IMR-90 (cell line): Measurements from ENCODE around the gene KRT86. TPM values are rescaled to one million over a fixed set of nuclear protein-coding genes. Genes with fewer than 3 reads are reported as not detected.

Experiments
- ATAC-seq: fragments of 200-7000 bp; cut with Tn5 transposase; 2 replicates; pipeline ENCODE4 v1.9.1; 2020; ENCODE audit warnings: low read depth, mild to moderate bottlenecking, moderate library complexity
- BruUV-seq: library from RNA; stranded (reverse); fragments of 400-500 nt; replicated peaks from 2 replicates; lab custom pipeline; 2021; lab: Mats Ljungman, UMichigan
- CTCF ChIA-PET: fragments of 300-600 bp; formaldehyde crosslinking; extraction: SDS; loops from one replicate; lab custom pipeline; 2021; ENCODE audit warnings: antibody characterized with exemption; lab: Yijun Ruan, JAX
- POLR2A ChIA-PET: fragments of 300-600 bp; sonication (Branson Sonifier 250); formaldehyde crosslinking; loops from one replicate; lab custom pipeline; 2022; ENCODE audit warnings: antibody characterized with exemption; ENCODE audit not compliant: unreplicated experiment; lab: Charles Lee
- DNase-seq: peaks from one replicate; pipeline ENCODE4 v3.0.0; 2013
- H2AFZ ChIP-seq: replicated peaks from 2 replicates; pipeline ENCODE3; 2013; ENCODE audit warnings: low read length, mild to moderate bottlenecking; ENCODE audit not compliant: poor library complexity
- H2AK5ac ChIP-seq: 2 replicates; pipeline ENCODE4 v1.6.1; 2013; ENCODE audit warnings: low read depth, low read length, inconsistent platforms
- H2AK9ac ChIP-seq: replicated peaks from 2 replicates; pipeline ENCODE3; 2013; ENCODE audit warnings: mild to moderate bottlenecking, low read depth, low read length, moderate library complexity; ENCODE audit not compliant: poor library complexity
- H2BK120ac ChIP-seq: 2 replicates; pipeline ENCODE4 v1.6.1; 2013; ENCODE audit warnings: low read depth, low read length, inconsistent platforms
- H2BK15ac ChIP-seq: 3 replicates; pipeline ENCODE4 v1.6.1; 2013; ENCODE audit warnings: low read depth, low read length, inconsistent platforms
- H2BK20ac ChIP-seq: 2 replicates; pipeline ENCODE4 v1.6.1; 2013; ENCODE audit warnings: low read depth, mild to moderate bottlenecking, inconsistent platforms, low read length, moderate library complexity
- H2BK5ac ChIP-seq: 2 replicates; pipeline ENCODE4 v1.6.1; 2013; ENCODE audit warnings: mild to moderate bottlenecking, low read depth, low read length, inconsistent platforms; ENCODE audit not compliant: poor library complexity, severe bottlenecking
- H3K14ac ChIP-seq: replicated peaks from 2 replicates; pipeline ENCODE4 v1.6.1; 2013; ENCODE audit warnings: low read depth, low read length, inconsistent platforms
- H3K18ac ChIP-seq: 2 replicates; pipeline ENCODE4 v1.6.1; 2013; ENCODE audit warnings: low read depth, low read length, control low read depth
- H3K23ac ChIP-seq: 2 replicates; pipeline ENCODE4 v1.6.1; 2013; ENCODE audit warnings: low read depth, low read length, inconsistent platforms
- H3K27ac ChIP-seq: 2 replicates; pipeline ENCODE4 v1.5.1; 2013; ENCODE audit warnings: mild to moderate bottlenecking, control low read depth, low read length; ENCODE audit not compliant: insufficient read depth
- H3K27me3 ChIP-seq: 2 replicates; pipeline ENCODE4 v1.6.1; 2013; ENCODE audit warnings: low read length; ENCODE audit not compliant: control insufficient read depth, insufficient read depth
- H3K36me3 ChIP-seq: 2 replicates; pipeline ENCODE4 v1.6.1; 2013; ENCODE audit warnings: low read length, mixed read lengths; ENCODE audit not compliant: control insufficient read depth, insufficient read depth
- H3K4ac ChIP-seq: 2 replicates; pipeline ENCODE4 v1.6.1; 2013; ENCODE audit warnings: low read depth, low read length, inconsistent platforms
- H3K4me1 ChIP-seq: 2 replicates; pipeline ENCODE4 v1.6.1; 2013; ENCODE audit warnings: low read length, mixed read lengths; ENCODE audit not compliant: control insufficient read depth, insufficient read depth
- H3K4me2 ChIP-seq: 2 replicates; pipeline ENCODE4 v1.6.1; 2013; ENCODE audit warnings: low read depth, mild to moderate bottlenecking, control low read depth, low read length, moderate library complexity
- H3K4me3 ChIP-seq: 2 replicates; pipeline ENCODE4 v1.5.1; 2013; ENCODE audit warnings: low read depth, mild to moderate bottlenecking, control low read depth, low read length, moderate library complexity; ENCODE audit not compliant: insufficient read depth
- H3K56ac ChIP-seq: 2 replicates; pipeline ENCODE4 v1.6.1; 2013; ENCODE audit warnings: low read length, inconsistent platforms; ENCODE audit not compliant: insufficient read depth; ENCODE audit errors: extremely low read depth
- H3K79me1 ChIP-seq, 2 experiments: 2 replicates each; pipeline ENCODE4 v1.6.1; 2013; ENCODE audit warnings: low read length in 2 of 2, inconsistent platforms in 1 of 2, low read depth in 1 of 2
- H3K9ac ChIP-seq: 2 replicates; pipeline ENCODE4 v1.6.1; 2013; ENCODE audit warnings: low read depth, low read length, control low read depth
- H3K9me1 ChIP-seq: 2 replicates; pipeline ENCODE4 v1.6.1; 2013; ENCODE audit warnings: low read length, inconsistent platforms; ENCODE audit not compliant: insufficient read depth
- H3K9me3 ChIP-seq: 2 replicates; pipeline ENCODE4 v1.6.1; 2013; ENCODE audit warnings: low read length; ENCODE audit not compliant: control insufficient read depth, insufficient read depth
- H4K20me1 ChIP-seq: 2 replicates; pipeline ENCODE4 v1.6.1; 2013; ENCODE audit warnings: low read length, inconsistent platforms; ENCODE audit not compliant: insufficient read depth
- H4K5ac ChIP-seq: 2 replicates; pipeline ENCODE4 v1.6.1; 2013; ENCODE audit warnings: mild to moderate bottlenecking, low read depth, low read length, control low read depth
- H4K8ac ChIP-seq, 2 experiments: 2 replicates each; pipeline ENCODE4 v1.6.1; 2013; ENCODE audit warnings: low read depth in 2 of 2, low read length in 2 of 2, control low read depth in 1 of 2, inconsistent platforms in 1 of 2
- H4K91ac ChIP-seq: 2 replicates; pipeline ENCODE4 v1.6.1; 2013; ENCODE audit warnings: low read depth, low read length, inconsistent platforms; ENCODE audit not compliant: insufficient read depth
- BHLHE40 ChIP-seq: fragments of 150-350 bp; IDR thresholded peaks from 2 replicates; pipeline ENCODE4 v1.6.1; 2016; ENCODE audit warnings: mild to moderate bottlenecking, low read depth, low read length
- CEBPB ChIP-seq: IDR thresholded peaks from 2 replicates; pipeline ENCODE4 v1.6.1; 2012; ENCODE audit warnings: low read depth, low read length, improper control_type of control experiment
- CHD1 ChIP-seq: IDR thresholded peaks from 2 replicates; pipeline ENCODE4 v1.6.1; 2012; ENCODE audit warnings: low read depth, low read length, improper control_type of control experiment
- FOS ChIP-seq: fragments of 150-350 bp; IDR thresholded peaks from 2 replicates; pipeline ENCODE4 v1.6.1; 2016; ENCODE audit warnings: low read depth, low read length
- MAFK ChIP-seq: IDR thresholded peaks from 2 replicates; pipeline ENCODE4 v1.6.1; 2012; ENCODE audit warnings: low read depth, low read length, improper control_type of control experiment
- MAZ ChIP-seq: IDR thresholded peaks from 2 replicates; pipeline ENCODE4 v1.6.1; 2012; ENCODE audit warnings: low read depth, mild to moderate bottlenecking, low read length, improper control_type of control experiment, moderate library complexity, borderline replicate concordance
- MXI1 ChIP-seq: IDR thresholded peaks from 2 replicates; pipeline ENCODE4 v1.6.1; 2012; ENCODE audit warnings: low read depth, mild to moderate bottlenecking, low read length, moderate library complexity, borderline replicate concordance
- NFE2L2 ChIP-seq: fragments of 150-350 bp; IDR thresholded peaks from 2 replicates; pipeline ENCODE4 v1.6.1; 2016; ENCODE audit warnings: low read depth, mild to moderate bottlenecking, low read length
- POLR2A ChIP-seq: IDR thresholded peaks from 2 replicates; pipeline ENCODE4 v1.6.1; 2012; ENCODE audit warnings: mild to moderate bottlenecking, low read depth, low read length
- RAD21 ChIP-seq: IDR thresholded peaks from 2 replicates; pipeline ENCODE4 v1.6.1; 2012; ENCODE audit warnings: low read length, improper control_type of control experiment
- SMC3 ChIP-seq: fragments of 150-350 bp; IDR thresholded peaks from 2 replicates; pipeline ENCODE4 v1.6.1; 2016; ENCODE audit warnings: low read depth, mild to moderate bottlenecking, antibody characterized with exemption, low read length, moderate library complexity
- WGBS, 2 experiments: methylation state at CpG; one replicate each; pipeline versions ENCODE4 v1.1.5 to v1.1.7; 2013; ENCODE audit warnings: missing lambda C conversion rate in 2 of 2; ENCODE audit not compliant: insufficient read length in 1 of 2; ENCODE audit errors: extremely low coverage in 2 of 2; 5-methylcytosine and 5-hydroxymethylcytosine counted together
- dilution Hi-C: fragments of 300-500 bp; cut with HindIII; formaldehyde crosslinking; loops from one replicate; pipeline ENCODE4 v1.14.3; 2018; ENCODE audit warnings: low sequenced_read_pairs; ENCODE audit not compliant: unreplicated experiment
- in situ Hi-C: fragments of 300-500 bp; cut with MboI; formaldehyde crosslinking; loops from 3 replicates; pipeline ENCODE4 v1.14.3; 2019; ENCODE audit warnings: low sequenced_read_pairs, inconsistent platforms, mixed read lengths
- intact Hi-C: fragments of 100-400 bp; cut with micrococcal nuclease; formaldehyde crosslinking; loops from 2 replicates; pipeline ENCODE4 v1.10.0; 2022
- polyA plus RNA-seq, 3 experiments: library from polyadenylated mRNA; depleted of rRNA; stranded (reverse); fragments of >200 nt; gene quantifications; 2 replicates each; pipeline ENCODE4 v1.2.3, GENCODE V29; 2012; ENCODE audit warnings: low replicate concordance in 1 of 3
- total RNA-seq: library from RNA; depleted of rRNA; stranded (reverse); fragments of >200 nt; gene quantifications from 2 replicates; pipeline ENCODE4 v1.2.3, GENCODE V29; 2012
- TF ChIP-seq, protein P1 (sequence below): fragments of 150-350 bp; IDR thresholded peaks from 2 replicates; pipeline ENCODE4 v1.6.1; 2016; ENCODE audit warnings: low read depth, mild to moderate bottlenecking, low read length, moderate library complexity, borderline replicate concordance
- TF ChIP-seq, protein P2 (sequence below): fragments of 150-350 bp; IDR thresholded peaks from 2 replicates; pipeline ENCODE4 v1.6.1; 2017; ENCODE audit warnings: mild to moderate bottlenecking, antibody characterized with exemption, low read length, low read depth

Gene KRT86
- total and polyA plus RNA-seq, 2 of the 4 experiments (the other 2 are of a cell fraction), result not detected

DNA sequence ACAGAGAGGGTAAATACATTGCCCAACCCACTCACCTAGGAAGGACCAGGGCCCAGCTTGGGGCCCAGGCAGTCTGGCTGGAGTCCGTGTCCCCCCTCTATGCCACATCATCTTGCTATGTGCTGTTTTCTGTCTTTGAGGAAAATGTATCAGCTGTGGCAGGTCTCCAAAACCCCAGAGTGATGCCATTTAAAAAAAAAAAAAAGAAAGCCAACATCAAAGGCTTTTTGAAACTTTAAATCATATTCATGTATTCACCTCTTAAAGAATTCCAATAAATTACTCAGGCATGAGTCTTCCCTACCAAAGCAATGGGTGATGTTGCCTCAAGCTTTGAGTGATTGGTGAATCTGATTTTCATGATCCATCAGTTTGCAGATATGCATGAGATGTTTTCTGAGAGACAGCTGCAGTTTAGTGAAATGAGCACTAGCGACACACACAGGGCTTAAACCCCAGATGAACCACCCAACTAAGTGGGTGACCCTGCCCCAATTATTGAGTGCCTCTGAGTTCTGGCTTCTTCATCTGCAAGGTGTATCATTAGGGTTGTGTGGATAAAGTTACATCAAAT is 10.8 kb downstream of the KRT86 start:
- Histone ChIP-seq H4K20me1 (peaks cover 5% of the 10 kb centered on the region; the same call in 1 of the 2 replicates), H3K4me1 (peaks cover 9% of the 10 kb centered on the region), H3K9me3 (no peaks in the 10 kb centered on the region), H3K4ac (no peak overlapping the region), H3K36me3 (no peaks in the 10 kb centered on the region), H4K8ac (no peak overlapping the region), H2BK15ac (no peak overlapping the region), H3K56ac (no peak overlapping the region), H3K9me1 (peaks cover 26% of the 10 kb centered on the region), H3K23ac (no peak overlapping the region), H2BK120ac (peak overlapping the region; percentile 39), H4K91ac (no peak overlapping the region), H3K18ac (no peak overlapping the region), H2AK5ac (peak overlapping the region; percentile 54; the same call in 1 of the 2 replicates), H3K27me3 (no peaks in the 10 kb centered on the region), H3K14ac (0 out of 2 replicates have a peak overlapping the region, but pooled peaks have one; percentile 3), H3K4me2 (no peak overlapping the region), H2AK9ac (no peak overlapping the region), H3K27ac (no peak overlapping the region), H4K5ac (no peak overlapping the region), H3K79me1 (no peaks in the 10 kb centered on the region), H2AFZ (peak overlapping the region; percentile 14), H3K9ac (no peak overlapping the region), H3K4me3 (no peak overlapping the region), H2BK20ac (peak overlapping the region; percentile 49; the same call in 1 of the 2 replicates), H2BK5ac (no peak overlapping the region)
- in situ Hi-C loops (no loop called here), dilution Hi-C loops (no loop called here), intact Hi-C loops (loop anchor here (10.0 kb wide), 1 partner anchor 590 kb away; no protein-coding TSS in a partner anchor)
- CTCF ChIA-PET, result interaction anchor here (1.1 kb wide), 1 partner anchor 129 kb away, joined by 3 read pairs; no protein-coding TSS in a partner anchor
- POLR2A ChIA-PET, result no interaction called here
- no TSS peak for BruUV-seq
- WGBS, 2 experiments, result no CpG with 5 or more reads among the region's 2 CpGs
- ATAC-seq, result no peak
- TF ChIP-seq, protein P1, sequence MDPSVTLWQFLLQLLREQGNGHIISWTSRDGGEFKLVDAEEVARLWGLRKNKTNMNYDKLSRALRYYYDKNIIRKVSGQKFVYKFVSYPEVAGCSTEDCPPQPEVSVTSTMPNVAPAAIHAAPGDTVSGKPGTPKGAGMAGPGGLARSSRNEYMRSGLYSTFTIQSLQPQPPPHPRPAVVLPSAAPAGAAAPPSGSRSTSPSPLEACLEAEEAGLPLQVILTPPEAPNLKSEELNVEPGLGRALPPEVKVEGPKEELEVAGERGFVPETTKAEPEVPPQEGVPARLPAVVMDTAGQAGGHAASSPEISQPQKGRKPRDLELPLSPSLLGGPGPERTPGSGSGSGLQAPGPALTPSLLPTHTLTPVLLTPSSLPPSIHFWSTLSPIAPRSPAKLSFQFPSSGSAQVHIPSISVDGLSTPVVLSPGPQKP, result no peak
- TF ChIP-seq MAFK (no peak), NFE2L2 (no peak), MAZ (no peak), FOS (no peak), MXI1 (no peak), CEBPB (no peak), CHD1 (no peak), BHLHE40 (no peak), POLR2A (no peak), RAD21 (no peak), SMC3 (no peak)
- TF ChIP-seq, protein P2, sequence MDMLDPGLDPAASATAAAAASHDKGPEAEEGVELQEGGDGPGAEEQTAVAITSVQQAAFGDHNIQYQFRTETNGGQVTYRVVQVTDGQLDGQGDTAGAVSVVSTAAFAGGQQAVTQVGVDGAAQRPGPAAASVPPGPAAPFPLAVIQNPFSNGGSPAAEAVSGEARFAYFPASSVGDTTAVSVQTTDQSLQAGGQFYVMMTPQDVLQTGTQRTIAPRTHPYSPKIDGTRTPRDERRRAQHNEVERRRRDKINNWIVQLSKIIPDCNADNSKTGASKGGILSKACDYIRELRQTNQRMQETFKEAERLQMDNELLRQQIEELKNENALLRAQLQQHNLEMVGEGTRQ, result no peak
- DNase-seq, result peak; percentile 19
